B cell (primary cell): ENCODE data around the gene MYO1H. TPM values are rescaled to one million over a fixed set of nuclear protein-coding genes. Genes with fewer than 3 reads are reported as not detected.

Experiments used
- ATAC-seq: fragments of 200-7000 bp; cut with Tn5 transposase; one replicate; pipeline ENCODE4 v1.10.0; 2021; ENCODE audit warnings: low read depth, mild to moderate bottlenecking, moderate number of reproducible peaks, moderate library complexity
- CTCF ChIA-PET: fragments of 350-600 bp; sonication (Branson Sonifier 250); formaldehyde crosslinking; loops from one replicate; lab custom pipeline; 2021; ENCODE audit warnings: antibody characterized with exemption, inconsistent platforms; lab: Charles Lee
- POLR2A ChIA-PET: fragments of 350-600 bp; sonication (Branson Sonifier 250); formaldehyde crosslinking; loops from one replicate; lab custom pipeline; 2021; ENCODE audit warnings: antibody characterized with exemption; lab: Charles Lee
- DNase-seq: peaks from one replicate; pipeline ENCODE4 v3.0.0; 2013
- H2AFZ ChIP-seq: 2 replicates; pipeline ENCODE4 v1.6.1; 2012; ENCODE audit warnings: mild to moderate bottlenecking, low read depth, low read length; ENCODE audit not compliant: insufficient read depth, poor library complexity, severe bottlenecking
- H3K27ac ChIP-seq, 2 donors: 1 replicate in 1 of 2; 2 replicates in 1 of 2; pipeline ENCODE4 v1.5.1; 2012 to 2013; ENCODE audit warnings: low read length in 2 of 2, mild to moderate bottlenecking in 2 of 2, moderate library complexity in 1 of 2
- H3K27me3 ChIP-seq, 4 experiments: fragments of 200-600 bp in 1 of 4; sonication (generic) in 1 of 4; replicated peaks in 1 of 4; 1 replicate in 2 of 4; 2 replicates in 2 of 4; pipeline versions ENCODE4 v1.6.1 to v1.7.0; 2013 to 2016; ENCODE audit warnings: low read length in 3 of 4, mild to moderate bottlenecking in 2 of 4, mixed read lengths in 1 of 4, moderate library complexity in 1 of 4; ENCODE audit not compliant: insufficient read depth in 4 of 4, control insufficient read depth in 3 of 4; ENCODE audit errors: control extremely low read depth in 1 of 4
- H3K36me3 ChIP-seq, 2 experiments: replicated peaks in 1 of 2; 1 replicate in 1 of 2; 2 replicates in 1 of 2; pipeline versions ENCODE4 v1.6.1 to v1.7.1; 2013; ENCODE audit warnings: low read length in 1 of 2; ENCODE audit not compliant: insufficient read depth in 2 of 2, control insufficient read depth in 1 of 2; ENCODE audit errors: control extremely low read depth in 1 of 2, extremely low read depth in 1 of 2
- H3K4me1 ChIP-seq, 2 donors: fragments of 200-600 bp in 1 of 2; sonication (generic) in 1 of 2; 1 replicate in 1 of 2; 2 replicates in 1 of 2; pipeline versions ENCODE4 v1.5.1 to v1.6.1; 2013 to 2017; ENCODE audit warnings: low read length in 2 of 2; ENCODE audit not compliant: control insufficient read depth in 2 of 2, insufficient read depth in 2 of 2
- H3K4me2 ChIP-seq: replicated peaks from 2 replicates; pipeline ENCODE3; 2012; ENCODE audit warnings: mild to moderate bottlenecking, low read depth, low read length; ENCODE audit not compliant: poor library complexity, severe bottlenecking
- H3K4me3 ChIP-seq, 5 experiments: fragments of 200-600 bp in 1 of 5; sonication (generic) in 1 of 5; 1 replicate in 3 of 5; 2 replicates in 2 of 5; pipeline versions ENCODE4 v1.5.1 to v1.7.0; 2011 to 2016; ENCODE audit warnings: low read length in 4 of 5, mild to moderate bottlenecking in 4 of 5, low read depth in 2 of 5, control low read depth in 1 of 5, moderate library complexity in 1 of 5; ENCODE audit not compliant: insufficient read depth in 1 of 5; ENCODE audit errors: control extremely low read depth in 1 of 5, extremely low read depth in 1 of 5
- H3K79me2 ChIP-seq: fragments of 200-600 bp; sonication (generic); one replicate; pipeline ENCODE4 v1.6.0; 2016; ENCODE audit warnings: low read length; ENCODE audit not compliant: control insufficient read depth, insufficient read depth
- H3K9ac ChIP-seq: fragments of 200-600 bp; sonication (generic); 2 replicates; pipeline ENCODE4 v1.6.1; 2017; ENCODE audit warnings: mild to moderate bottlenecking, low read length, moderate library complexity
- H3K9me3 ChIP-seq, 3 donors: one replicate each; pipeline versions ENCODE4 v1.6.1 to v1.7.1; 2013; ENCODE audit warnings: low read length in 2 of 3; ENCODE audit not compliant: control insufficient read depth in 2 of 3, insufficient read depth in 1 of 3; ENCODE audit errors: control extremely low read depth in 1 of 3
- H4K20me1 ChIP-seq: 2 replicates; pipeline ENCODE4 v1.6.0; 2012; ENCODE audit warnings: mild to moderate bottlenecking, low read length; ENCODE audit not compliant: insufficient read depth, control insufficient read depth, poor library complexity, severe bottlenecking
- H3K27ac Mint-ChIP-seq: one replicate; pipeline ENCODE4 v1.8.0; 2021; ENCODE audit warnings: mixed read lengths
- H3K27me3 Mint-ChIP-seq: one replicate; pipeline ENCODE4 v1.8.0; 2021; ENCODE audit warnings: mixed read lengths
- H3K4me1 Mint-ChIP-seq: one replicate; pipeline ENCODE4 v1.8.0; 2021; ENCODE audit warnings: mixed read lengths
- H3K4me3 Mint-ChIP-seq: one replicate; pipeline ENCODE4 v1.8.0; 2021; ENCODE audit warnings: mixed read lengths
- H3K9me3 Mint-ChIP-seq: one replicate; pipeline ENCODE4 v1.8.0; 2022; ENCODE audit warnings: mixed read lengths; ENCODE audit not compliant: insufficient read depth
- CTCF ChIP-seq: fragments of 200-600 bp; IDR thresholded peaks from one replicate; pipeline ENCODE4 v1.8.0; 2022; ENCODE audit warnings: antibody characterized with exemption, mild to moderate bottlenecking
- EZH2 ChIP-seq: IDR thresholded peaks from 2 replicates; pipeline ENCODE4 v1.6.1; 2012; ENCODE audit warnings: borderline replicate concordance, low read depth, mild to moderate bottlenecking, moderate library complexity, low read length; ENCODE audit not compliant: insufficient read depth, poor library complexity, severe bottlenecking
- WGBS: methylation state at CpG from one replicate; pipeline ENCODE4 v1.1.5; 2013; ENCODE audit warnings: missing lambda C conversion rate; ENCODE audit not compliant: insufficient coverage; 5-methylcytosine and 5-hydroxymethylcytosine counted together
- intact Hi-C: fragments of 100-400 bp; cut with micrococcal nuclease; formaldehyde crosslinking; loops from one replicate; pipeline ENCODE4 v1.10.0; 2022
- polyA plus RNA-seq: library from polyadenylated mRNA; depleted of rRNA; stranded (reverse); fragments of >200 nt; gene quantifications from 2 replicates; pipeline ENCODE4 v1.2.3, GENCODE V29; 2012
- total RNA-seq, 2 donors: library from RNA; stranded (reverse); fragments of 120-200 nt in 1 of 2; gene quantifications; 1 replicate in 1 of 2; 2 replicates in 1 of 2; pipeline versions ENCODE4 v1.2.3 to v1.2.4, GENCODE V29; 2013 to 2022

MYO1H gene
- total and polyA plus RNA-seq, 2 donors (not counting 1 experiment from before 2014, with no cell fraction given) = not detected

- no peak overlapping the region for H3K4me3 Mint-ChIP-seq
- H3K9me3 Mint-ChIP-seq = no peaks in the 10 kb centered on the region
- POLR2A ChIA-PET = no interaction called here
- H3K4me1 ChIP-seq = no peaks in the 10 kb centered on the region
- intact Hi-C loops = no loop called here
- TF ChIP-seq EZH2 (no peak), CTCF (no peak)
- no peak overlapping the region for H3K27ac Mint-ChIP-seq
- H3K36me3 ChIP-seq = peaks cover 0 to 32% of the 10 kb centered on the region in 2 experiments
- peaks cover 98% of the 10 kb centered on the region for H3K79me2 ChIP-seq
- 77% methylated on average over 3 of the region's 3 CpGs for WGBS
- no peak overlapping the region for H3K9ac ChIP-seq
- no peaks in the 10 kb centered on the region for H3K27me3 ChIP-seq
- peaks cover 18% of the 10 kb centered on the region for H3K4me1 Mint-ChIP-seq
- H3K9me3 ChIP-seq = no peaks in the 10 kb centered on the region
- no peak overlapping the region for H3K27ac ChIP-seq
- CTCF ChIA-PET = interaction anchor here (0.6 kb wide), 1 partner anchor 340 kb away, joined by 4 read pairs; no protein-coding TSS in a partner anchor
- DNase-seq (no peak), ATAC-seq (no peak)
- H4K20me1 ChIP-seq = peaks cover 60% of the 10 kb centered on the region
- no peak overlapping the region for H3K4me2 ChIP-seq
- no peaks in the 10 kb centered on the region for H3K27me3 Mint-ChIP-seq
- H3K4me3 ChIP-seq = no peak overlapping the region
- H2AFZ ChIP-seq = no peak overlapping the region
Observed at GRCh38 chr12:109466821-109467220, 119.1 kb downstream of the MYO1H start.

- H3K27ac Mint-ChIP-seq = no peak overlapping the region
- DNase-seq (no peak), ATAC-seq (no peak)
- H3K4me1 Mint-ChIP-seq = peaks cover 9% of the 10 kb centered on the region
- Histone ChIP-seq H2AFZ (no peak overlapping the region), H3K9me3 (no peaks in the 10 kb centered on the region), H3K36me3 (peaks cover 0 to 32% of the 10 kb centered on the region in 2 experiments), H3K9ac (no peak overlapping the region), H3K27me3 (no peaks in the 10 kb centered on the region), H4K20me1 (peaks cover 60% of the 10 kb centered on the region), H3K4me2 (no peak overlapping the region), H3K4me3 (no peak overlapping the region), H3K79me2 (peaks cover 96% of the 10 kb centered on the region), H3K27ac (no peak overlapping the region), H3K4me1 (no peaks in the 10 kb centered on the region)
- CTCF ChIA-PET = no interaction called here
- TF ChIP-seq EZH2 (no peak), CTCF (no peak)
- no peaks in the 10 kb centered on the region for H3K9me3 Mint-ChIP-seq
- H3K4me3 Mint-ChIP-seq = no peak overlapping the region
- no peaks in the 10 kb centered on the region for H3K27me3 Mint-ChIP-seq
- intact Hi-C loops = no loop called here
- POLR2A ChIA-PET = no interaction called here
- WGBS = 96% methylated on average over 5 of the region's 8 CpGs
Observed at GRCh38 chr12:109467978-109468676, 120.4 kb downstream of the MYO1H start.
